SK-N-MC (cell line): Measurements from ENCODE around the gene MTAP.

Source experiments
- DNase-seq: peaks from one replicate; pipeline ENCODE4 v3.0.0-alpha.2; 2011; ENCODE audit warnings: low read depth, low spot score
- H3K27ac ChIP-seq: fragments of 200-600 bp; sonication (generic); 2 replicates; pipeline ENCODE4 v1.5.1; 2016; ENCODE audit warnings: mixed run types
- H3K36me3 ChIP-seq: fragments of 200-600 bp; sonication (generic); 2 replicates; pipeline ENCODE4 v1.6.1; 2017; ENCODE audit warnings: antibody characterized with exemption, low read length, mixed read lengths; ENCODE audit not compliant: insufficient read depth
- H3K4me3 ChIP-seq: fragments of 200-600 bp; sonication (generic); 2 replicates; pipeline ENCODE4 v1.5.1; 2016
- H3K9ac ChIP-seq: fragments of 200-600 bp; sonication (generic); 2 replicates; pipeline ENCODE4 v1.8.0; 2017; ENCODE audit warnings: mixed run types, mixed read lengths; ENCODE audit not compliant: insufficient read length
- H3K9me3 ChIP-seq: fragments of 200-600 bp; sonication (generic); 2 replicates; pipeline ENCODE4 v1.6.1; 2017; ENCODE audit warnings: low read depth, mild to moderate bottlenecking, antibody characterized with exemption, low read length, moderate library complexity, mixed read lengths
- EZH2 ChIP-seq: fragments of 200-600 bp; sonication (generic); IDR thresholded peaks from one replicate; pipeline ENCODE4 v1.6.1; 2017; ENCODE audit warnings: antibody characterized with exemption
- FOXP2 ChIP-seq: optimal IDR thresholded peaks from 2 replicates; pipeline ENCODE3; 2011; ENCODE audit warnings: mild to moderate bottlenecking, moderate library complexity; ENCODE audit not compliant: insufficient read depth; ENCODE audit errors: extremely low read length, control extremely low read depth
- POLR2AphosphoS5 ChIP-seq: IDR thresholded peaks from 2 replicates; pipeline ENCODE4 v1.6.1; 2012; ENCODE audit warnings: mild to moderate bottlenecking, low read depth, low read length, borderline replicate concordance

The MTAP gene

GRCh38 chr9:21770871-21771560 is 31.4 kb upstream of the MTAP start:
- H3K9me3 ChIP-seq, result no peaks in the 10 kb centered on the region
- H3K27ac ChIP-seq, result peak overlapping the region; percentile 45; the same call in 1 of the 2 replicates
- TF ChIP-seq EZH2 (no peak), POLR2AphosphoS5 (no peak), FOXP2 (no peak)
- no peak overlapping the region for H3K9ac ChIP-seq
- DNase-seq, result no peak
- H3K36me3 ChIP-seq, result no peaks in the 10 kb centered on the region
- H3K4me3 ChIP-seq, result no peak overlapping the region

- Histone ChIP-seq H3K9ac (no peak overlapping the region), H3K36me3 (no peaks in the 10 kb centered on the region), H3K4me3 (no peak overlapping the region), H3K9me3 (no peaks in the 10 kb centered on the region), H3K27ac (peak overlapping the region; percentile 89)
- no peak for DNase-seq
- TF ChIP-seq FOXP2, result no peak
- TF ChIP-seq POLR2AphosphoS5, result no peak
- no peak for TF ChIP-seq EZH2
These were observed 24.7 kb upstream of the MTAP start for GRCh38 chr9:21777701-21778100.

DNA sequence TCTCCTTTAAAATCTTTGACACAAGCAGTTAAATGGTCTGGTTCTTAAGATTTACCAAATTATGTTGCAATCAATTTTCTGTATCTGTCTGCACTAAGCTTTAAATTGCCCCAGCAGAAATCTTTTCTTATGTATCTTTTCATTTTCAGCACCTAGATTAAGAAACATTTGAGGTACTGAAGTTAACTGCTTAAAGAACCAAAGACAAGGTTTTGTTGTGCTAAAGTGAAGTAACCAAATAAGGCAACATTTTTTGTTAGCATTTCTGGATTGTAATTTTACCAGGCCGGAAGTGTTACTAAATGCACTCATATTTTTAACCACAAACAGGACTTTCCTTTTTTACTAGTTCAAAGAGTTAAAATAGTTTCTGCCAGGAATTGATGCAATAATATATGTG is 24.1 kb upstream of the MTAP start:
- peak overlapping the region; percentile 34 for H3K4me3 ChIP-seq
- DNase-seq, result no peak
- no peaks in the 10 kb centered on the region for H3K9me3 ChIP-seq
- no peak overlapping the region for H3K9ac ChIP-seq
- no peak for TF ChIP-seq EZH2
- TF ChIP-seq POLR2AphosphoS5, result no peak
- no peak for TF ChIP-seq FOXP2
- no peaks in the 10 kb centered on the region for H3K36me3 ChIP-seq
- H3K27ac ChIP-seq, result peak overlapping the region; percentile 89

GRCh38 chr9:21779397-21779796 is 23.0 kb upstream of the MTAP start:
- Histone ChIP-seq H3K9ac (no peak overlapping the region), H3K36me3 (no peaks in the 10 kb centered on the region), H3K27ac (peak overlapping the region; percentile 84; the same call in 1 of the 2 replicates), H3K9me3 (no peaks in the 10 kb centered on the region), H3K4me3 (no peak overlapping the region)
- no peak for TF ChIP-seq EZH2
- TF ChIP-seq FOXP2, result no peak
- no peak for TF ChIP-seq POLR2AphosphoS5
- no peak for DNase-seq

DNA sequence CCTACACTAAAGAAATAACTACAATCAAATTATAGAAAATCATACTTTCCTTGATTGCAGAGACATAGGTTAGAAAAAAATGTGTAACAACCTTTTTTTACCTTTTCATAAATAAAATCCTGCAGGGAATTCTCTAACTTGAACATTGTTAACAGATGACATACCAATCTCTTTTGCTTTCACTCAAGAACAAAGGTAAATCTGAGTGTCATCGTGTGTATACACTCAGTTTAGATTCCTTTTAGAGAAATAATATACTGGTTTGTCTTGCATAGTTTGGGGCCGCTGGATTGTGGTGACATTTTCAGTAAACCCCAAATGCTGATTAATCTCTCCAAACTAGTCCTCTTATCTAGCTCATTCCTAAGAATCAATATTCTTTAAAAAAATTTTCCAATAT is 20.8 kb upstream of the MTAP start:
- Histone ChIP-seq H3K9me3 (no peaks in the 10 kb centered on the region), H3K4me3 (no peak overlapping the region), H3K36me3 (no peaks in the 10 kb centered on the region), H3K9ac (no peak overlapping the region), H3K27ac (no peak overlapping the region)
- TF ChIP-seq EZH2, result no peak
- TF ChIP-seq POLR2AphosphoS5, result no peak
- no peak for TF ChIP-seq FOXP2
- DNase-seq, result no peak

DNA sequence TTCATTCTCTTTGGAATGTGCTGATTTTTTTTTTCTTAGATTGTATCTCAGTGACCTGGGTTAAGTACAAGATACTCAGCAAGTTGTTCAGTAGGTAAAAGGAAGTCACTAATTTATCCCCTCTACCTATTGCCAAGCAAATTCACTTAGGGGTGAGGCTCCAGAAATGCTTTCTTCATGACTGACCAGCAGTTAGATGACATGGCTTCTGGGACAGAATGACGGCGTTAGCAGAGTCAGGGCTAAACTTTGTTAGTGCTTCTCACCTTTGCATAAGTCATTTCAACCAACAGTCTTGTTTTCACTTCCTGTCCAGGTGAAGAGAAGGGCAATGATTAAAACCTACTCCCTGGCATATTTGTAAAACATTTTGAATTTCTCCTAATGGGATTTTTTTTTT is 20.2 kb upstream of the MTAP start:
- H3K36me3 ChIP-seq, result no peaks in the 10 kb centered on the region
- no peak overlapping the region for H3K4me3 ChIP-seq
- TF ChIP-seq EZH2, result no peak
- TF ChIP-seq POLR2AphosphoS5, result no peak
- TF ChIP-seq FOXP2, result no peak
- DNase-seq, result no peak
- no peak overlapping the region for H3K9ac ChIP-seq
- H3K27ac ChIP-seq, result no peak overlapping the region
- H3K9me3 ChIP-seq, result no peaks in the 10 kb centered on the region

GRCh38 chr9:21788752-21789151 is 13.7 kb upstream of the MTAP start:
- Histone ChIP-seq H3K27ac (no peak overlapping the region), H3K4me3 (no peak overlapping the region), H3K36me3 (no peaks in the 10 kb centered on the region), H3K9me3 (no peaks in the 10 kb centered on the region), H3K9ac (no peak overlapping the region)
- DNase-seq, result no peak
- no peak for TF ChIP-seq FOXP2
- TF ChIP-seq POLR2AphosphoS5, result no peak
- TF ChIP-seq EZH2, result no peak

- Histone ChIP-seq H3K9me3 (no peaks in the 10 kb centered on the region), H3K27ac (no peak overlapping the region), H3K9ac (peak overlapping the region; percentile 54), H3K36me3 (no peaks in the 10 kb centered on the region), H3K4me3 (peak overlapping the region; percentile 75)
- no peak for DNase-seq
- TF ChIP-seq FOXP2, result no peak
- no peak for TF ChIP-seq POLR2AphosphoS5
- no peak for TF ChIP-seq EZH2
These were observed 12.8 kb upstream of the MTAP start for GRCh38 chr9:21789541-21790037.

GRCh38 chr9:21795483-21795882 is 7.0 kb upstream of the MTAP start:
- Histone ChIP-seq H3K36me3 (no peaks in the 10 kb centered on the region), H3K27ac (no peak overlapping the region), H3K9ac (no peak overlapping the region), H3K4me3 (no peak overlapping the region), H3K9me3 (no peaks in the 10 kb centered on the region)
- no peak for TF ChIP-seq FOXP2
- no peak for TF ChIP-seq EZH2
- no peak for TF ChIP-seq POLR2AphosphoS5
- no peak for DNase-seq
